ENCODE measurements around the gene TMEM178B. TPM values are rescaled to one million over a fixed set of nuclear protein-coding genes. Genes with fewer than 3 reads are reported as not detected.

Gene TMEM178B
- total RNA-seq, 4 donors from 2014 or later, result 1.3 to 1.8 (median 1.5) TPM

DNA sequence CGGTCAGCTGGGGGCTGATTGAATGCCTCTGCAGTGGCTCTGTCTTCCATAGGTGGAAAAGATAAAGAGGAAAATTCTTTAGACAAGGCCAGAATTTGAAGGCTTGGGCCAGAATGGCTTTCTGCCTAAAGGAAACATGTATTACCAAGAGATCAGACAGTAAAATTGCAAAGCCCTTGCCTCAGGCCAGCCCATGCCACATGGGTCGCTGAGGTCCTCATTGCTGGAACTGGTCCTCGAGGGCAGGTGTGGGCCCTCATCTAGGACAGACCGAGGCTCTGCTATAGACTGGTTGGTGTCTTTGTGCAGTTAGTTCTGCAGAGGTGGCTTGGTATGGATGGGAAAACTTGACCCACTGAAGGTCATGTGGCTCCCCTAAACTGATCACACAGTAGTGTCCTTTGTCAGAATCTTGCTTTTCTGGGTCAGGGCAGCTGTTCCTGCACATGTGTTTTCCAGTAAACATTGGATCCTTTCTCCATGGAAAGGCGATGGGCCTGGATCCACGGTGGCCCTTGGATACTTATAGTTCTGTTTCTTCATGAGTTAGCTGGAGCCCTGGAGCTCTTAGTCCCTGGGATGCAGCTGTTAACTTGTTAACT is 80.4 kb downstream of the TMEM178B start:
- DNase-seq (no peak), ATAC-seq (no peak)
- intact Hi-C loops (cut with DNase I; ENCODE audit: low total_unique reads) (no loop called here), in situ Hi-C loops (cut with MboI; ENCODE audit: low sequenced_read_pairs in 4 of 4) (no loop called here)
- H3K4me1 ChIP-seq, result no peaks in the 10 kb centered on the region
- TF ChIP-seq, protein P1, sequence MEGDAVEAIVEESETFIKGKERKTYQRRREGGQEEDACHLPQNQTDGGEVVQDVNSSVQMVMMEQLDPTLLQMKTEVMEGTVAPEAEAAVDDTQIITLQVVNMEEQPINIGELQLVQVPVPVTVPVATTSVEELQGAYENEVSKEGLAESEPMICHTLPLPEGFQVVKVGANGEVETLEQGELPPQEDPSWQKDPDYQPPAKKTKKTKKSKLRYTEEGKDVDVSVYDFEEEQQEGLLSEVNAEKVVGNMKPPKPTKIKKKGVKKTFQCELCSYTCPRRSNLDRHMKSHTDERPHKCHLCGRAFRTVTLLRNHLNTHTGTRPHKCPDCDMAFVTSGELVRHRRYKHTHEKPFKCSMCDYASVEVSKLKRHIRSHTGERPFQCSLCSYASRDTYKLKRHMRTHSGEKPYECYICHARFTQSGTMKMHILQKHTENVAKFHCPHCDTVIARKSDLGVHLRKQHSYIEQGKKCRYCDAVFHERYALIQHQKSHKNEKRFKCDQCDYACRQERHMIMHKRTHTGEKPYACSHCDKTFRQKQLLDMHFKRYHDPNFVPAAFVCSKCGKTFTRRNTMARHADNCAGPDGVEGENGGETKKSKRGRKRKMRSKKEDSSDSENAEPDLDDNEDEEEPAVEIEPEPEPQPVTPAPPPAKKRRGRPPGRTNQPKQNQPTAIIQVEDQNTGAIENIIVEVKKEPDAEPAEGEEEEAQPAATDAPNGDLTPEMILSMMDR (IDR thresholded peaks at IDR 0.05 in 4 of 5, conservative IDR thresholded peaks at IDR 0.05 in 1 of 5), result no peak
- no peak for TF ChIP-seq POLR2A (IDR thresholded peaks at IDR 0.05)
- H3K4me3 ChIP-seq, result no peak overlapping the region
- no peak overlapping the region for H3K27ac ChIP-seq
- no peaks in the 10 kb centered on the region for H3K9me3 ChIP-seq
- H3K27me3 ChIP-seq, result no peaks in the 10 kb centered on the region
- no peaks in the 10 kb centered on the region for H3K36me3 ChIP-seq

DNA sequence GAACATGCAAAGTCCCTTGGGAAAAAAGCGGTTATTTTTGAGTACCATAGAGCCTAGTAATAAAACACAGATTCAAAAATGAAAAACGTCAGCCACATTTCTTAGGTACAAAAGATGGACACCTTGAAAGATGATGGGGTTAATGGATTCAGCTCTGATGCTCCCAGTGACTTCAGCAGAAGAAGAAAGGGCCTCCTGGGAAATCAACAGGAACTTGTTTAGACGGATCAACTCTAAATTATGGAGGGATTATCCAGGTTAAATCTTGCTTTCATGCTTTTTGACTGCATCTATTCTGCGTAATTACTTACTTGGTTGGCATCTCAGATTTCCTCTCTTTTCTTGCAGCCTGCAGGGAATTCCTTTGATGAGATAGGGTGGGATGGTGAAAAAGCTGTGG is 82.5 kb downstream of the TMEM178B start:
- no peak for ATAC-seq

DNA sequence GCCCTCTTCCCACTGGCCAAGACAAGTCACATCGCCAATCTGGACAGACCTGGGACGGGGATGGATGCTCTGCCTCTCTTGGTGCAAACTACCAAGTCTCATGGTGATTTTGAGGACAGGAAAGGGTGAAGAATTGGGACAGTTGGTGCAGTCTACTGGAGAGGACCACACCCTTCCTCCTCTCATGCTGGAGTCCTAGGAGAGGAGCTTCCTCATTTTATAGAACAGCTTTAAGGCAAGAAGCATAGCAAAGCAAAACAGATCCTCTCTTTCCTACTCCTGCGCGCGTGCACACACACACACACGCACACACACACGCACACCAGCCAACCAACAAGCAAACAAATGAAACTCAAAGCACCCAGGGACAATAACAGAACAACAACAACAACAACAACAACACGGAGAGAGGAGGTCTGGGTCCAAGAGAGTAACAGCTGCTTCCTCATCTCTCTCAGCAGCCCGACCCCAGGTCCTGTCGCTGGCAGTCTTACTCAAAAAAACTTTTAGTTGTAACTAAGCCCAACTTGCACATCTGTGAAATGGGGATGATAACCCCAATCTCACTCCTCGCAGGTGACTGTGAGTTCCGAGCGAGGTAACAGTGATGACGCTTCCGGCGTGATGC is 83.4 kb downstream of the TMEM178B start:
- in situ Hi-C loops (cut with MboI; ENCODE audit: low sequenced_read_pairs in 4 of 4), result no loop called here
- Histone ChIP-seq H3K4me3 (no peak overlapping the region), H3K4me1 (no peaks in the 10 kb centered on the region), H3K9me3 (no peaks in the 10 kb centered on the region), H3K27ac (no peak overlapping the region), H3K27me3 (no peaks in the 10 kb centered on the region), H3K36me3 (no peaks in the 10 kb centered on the region)
- TF ChIP-seq POLR2A (IDR thresholded peaks at IDR 0.05), result no peak
- TF ChIP-seq, protein P1 (IDR thresholded peaks at IDR 0.05 in 4 of 5, conservative IDR thresholded peaks at IDR 0.05 in 1 of 5), result no peak
- intact Hi-C loops (cut with DNase I; ENCODE audit: low total_unique reads), result no loop called here
- DNase-seq (no peak), ATAC-seq (no peak)

More for the DNA sequence above, 82.5 kb downstream of the TMEM178B start:
- Histone ChIP-seq H3K36me3 (no peaks in the 10 kb centered on the region), H3K4me3 (no peak overlapping the region), H3K9me3 (no peaks in the 10 kb centered on the region), H3K4me1 (no peaks in the 10 kb centered on the region), H3K27me3 (no peaks in the 10 kb centered on the region), H3K27ac (no peak overlapping the region)
- intact Hi-C loops (cut with DNase I; ENCODE audit: low total_unique reads), result no loop called here
- TF ChIP-seq, protein P1 (IDR thresholded peaks at IDR 0.05 in 4 of 5, conservative IDR thresholded peaks at IDR 0.05 in 1 of 5), result no peak
- no peak for TF ChIP-seq POLR2A (IDR thresholded peaks at IDR 0.05)
- in situ Hi-C loops (cut with MboI; ENCODE audit: low sequenced_read_pairs in 4 of 4), result no loop called here
- DNase-seq, result no peak

DNA sequence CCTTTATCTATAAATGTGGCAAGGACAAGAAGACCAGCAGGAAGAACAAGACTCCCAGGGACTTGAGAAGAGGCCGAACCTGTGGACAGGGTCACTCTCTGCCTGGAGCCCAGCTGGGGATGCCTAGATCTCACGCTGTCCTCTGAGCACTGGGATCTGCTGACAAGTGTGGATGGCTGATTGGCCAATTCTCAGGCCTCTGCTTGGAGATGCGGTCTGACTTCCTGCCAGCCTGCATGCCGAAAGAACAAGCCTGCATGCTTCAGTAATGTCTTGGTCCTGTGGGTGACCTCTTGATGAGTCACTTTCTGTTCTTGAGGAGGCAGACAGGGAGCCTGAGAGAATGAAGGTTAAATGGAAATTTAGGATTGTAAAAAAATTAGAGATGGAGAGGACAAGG is 84.7 kb downstream of the TMEM178B start:
- no peaks in the 10 kb centered on the region for H3K9me3 ChIP-seq
- TF ChIP-seq, protein P1 (IDR thresholded peaks at IDR 0.05 in 4 of 5, conservative IDR thresholded peaks at IDR 0.05 in 1 of 5), result no peak
- TF ChIP-seq POLR2A (IDR thresholded peaks at IDR 0.05), result no peak
- DNase-seq, result peak; percentile 42 to 52
- ATAC-seq, result peak; percentile 61 to 76
- in situ Hi-C loops (cut with MboI; ENCODE audit: low sequenced_read_pairs in 4 of 4) (no loop called here), intact Hi-C loops (cut with DNase I; ENCODE audit: low total_unique reads) (no loop called here)
- H3K27ac ChIP-seq, result no peak overlapping the region
- H3K36me3 ChIP-seq, result no peaks in the 10 kb centered on the region
- H3K4me3 ChIP-seq, result no peak overlapping the region
- H3K27me3 ChIP-seq, result no peaks in the 10 kb centered on the region
- no peaks in the 10 kb centered on the region for H3K4me1 ChIP-seq
